Measurements from ENCODE around the gene PARP9. TPM values are rescaled to one million over a fixed set of nuclear protein-coding genes. Genes with fewer than 3 reads are reported as not detected.

PARP9 gene
- total and polyA plus RNA-seq, 2 of the 13 experiments (the other 11 are each of a cell fraction or from before 2014, with no cell fraction given) = 6.5 to 10.6 TPM

DNA sequence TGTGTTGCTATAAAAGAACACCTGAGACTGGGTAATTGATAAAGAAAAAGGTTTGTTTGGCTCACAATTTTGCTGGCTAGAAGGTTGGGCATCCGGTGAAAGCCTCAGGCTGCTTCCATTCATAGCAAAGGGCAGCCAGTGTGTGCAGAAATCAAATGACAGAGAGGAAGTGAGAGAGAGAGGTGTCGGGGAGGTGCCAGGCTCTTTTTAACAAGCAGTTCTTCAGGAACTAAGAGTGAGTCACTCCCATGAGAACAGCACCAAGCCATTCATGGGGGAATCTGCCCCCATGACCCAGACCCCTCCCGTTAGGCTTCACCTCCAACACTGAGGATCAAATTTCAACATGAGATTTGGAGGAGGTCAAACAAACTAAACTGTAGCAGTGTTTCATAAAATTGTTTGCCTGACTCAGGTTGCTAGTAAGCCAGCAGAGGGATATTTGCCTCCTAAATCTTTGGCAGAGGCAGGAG, 8.9 kb upstream of the PARP9 start (continued):
- TF ChIP-seq ZNF609 (CRISPR knock-in tag; IDR thresholded peaks at IDR 0.05; ENCODE audit: borderline replicate concordance) (peak; percentile 77; the same call in 1 of the 2 replicates), MAFG (CRISPR knock-in tag; IDR thresholded peaks at IDR 0.05) (no peak), GABPB1 (CRISPR knock-in tag; IDR thresholded peaks at IDR 0.05) (peak; percentile 14; the same call in 1 of the 2 replicates), ZNF589 (CRISPR knock-in tag; conservative IDR thresholded peaks at IDR 0.05) (no peak), ZFYVE20 (CRISPR knock-in tag; IDR thresholded peaks at IDR 0.05; ENCODE audit: borderline replicate concordance, low read depth) (no peak), ETV5 (CRISPR knock-in tag; IDR thresholded peaks at IDR 0.05; ENCODE audit: borderline replicate concordance) (peak; percentile 73; the same call in 1 of the 2 replicates), BCL6 (CRISPR knock-in tag; IDR thresholded peaks at IDR 0.05) (peak; percentile 83), NCOA2 (CRISPR knock-in tag; IDR thresholded peaks at IDR 0.05) (peak; percentile 49; the same call in 1 of the 2 replicates)
- TF ChIP-seq, protein P1, sequence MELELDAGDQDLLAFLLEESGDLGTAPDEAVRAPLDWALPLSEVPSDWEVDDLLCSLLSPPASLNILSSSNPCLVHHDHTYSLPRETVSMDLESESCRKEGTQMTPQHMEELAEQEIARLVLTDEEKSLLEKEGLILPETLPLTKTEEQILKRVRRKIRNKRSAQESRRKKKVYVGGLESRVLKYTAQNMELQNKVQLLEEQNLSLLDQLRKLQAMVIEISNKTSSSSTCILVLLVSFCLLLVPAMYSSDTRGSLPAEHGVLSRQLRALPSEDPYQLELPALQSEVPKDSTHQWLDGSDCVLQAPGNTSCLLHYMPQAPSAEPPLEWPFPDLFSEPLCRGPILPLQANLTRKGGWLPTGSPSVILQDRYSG (CRISPR knock-in tag; IDR thresholded peaks at IDR 0.05) = no peak
- TF ChIP-seq, protein P2, sequence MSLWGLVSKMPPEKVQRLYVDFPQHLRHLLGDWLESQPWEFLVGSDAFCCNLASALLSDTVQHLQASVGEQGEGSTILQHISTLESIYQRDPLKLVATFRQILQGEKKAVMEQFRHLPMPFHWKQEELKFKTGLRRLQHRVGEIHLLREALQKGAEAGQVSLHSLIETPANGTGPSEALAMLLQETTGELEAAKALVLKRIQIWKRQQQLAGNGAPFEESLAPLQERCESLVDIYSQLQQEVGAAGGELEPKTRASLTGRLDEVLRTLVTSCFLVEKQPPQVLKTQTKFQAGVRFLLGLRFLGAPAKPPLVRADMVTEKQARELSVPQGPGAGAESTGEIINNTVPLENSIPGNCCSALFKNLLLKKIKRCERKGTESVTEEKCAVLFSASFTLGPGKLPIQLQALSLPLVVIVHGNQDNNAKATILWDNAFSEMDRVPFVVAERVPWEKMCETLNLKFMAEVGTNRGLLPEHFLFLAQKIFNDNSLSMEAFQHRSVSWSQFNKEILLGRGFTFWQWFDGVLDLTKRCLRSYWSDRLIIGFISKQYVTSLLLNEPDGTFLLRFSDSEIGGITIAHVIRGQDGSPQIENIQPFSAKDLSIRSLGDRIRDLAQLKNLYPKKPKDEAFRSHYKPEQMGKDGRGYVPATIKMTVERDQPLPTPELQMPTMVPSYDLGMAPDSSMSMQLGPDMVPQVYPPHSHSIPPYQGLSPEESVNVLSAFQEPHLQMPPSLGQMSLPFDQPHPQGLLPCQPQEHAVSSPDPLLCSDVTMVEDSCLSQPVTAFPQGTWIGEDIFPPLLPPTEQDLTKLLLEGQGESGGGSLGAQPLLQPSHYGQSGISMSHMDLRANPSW (CRISPR knock-in tag; IDR thresholded peaks at IDR 0.05; ENCODE audit: borderline replicate concordance) = no peak
- TF ChIP-seq, protein P3, sequence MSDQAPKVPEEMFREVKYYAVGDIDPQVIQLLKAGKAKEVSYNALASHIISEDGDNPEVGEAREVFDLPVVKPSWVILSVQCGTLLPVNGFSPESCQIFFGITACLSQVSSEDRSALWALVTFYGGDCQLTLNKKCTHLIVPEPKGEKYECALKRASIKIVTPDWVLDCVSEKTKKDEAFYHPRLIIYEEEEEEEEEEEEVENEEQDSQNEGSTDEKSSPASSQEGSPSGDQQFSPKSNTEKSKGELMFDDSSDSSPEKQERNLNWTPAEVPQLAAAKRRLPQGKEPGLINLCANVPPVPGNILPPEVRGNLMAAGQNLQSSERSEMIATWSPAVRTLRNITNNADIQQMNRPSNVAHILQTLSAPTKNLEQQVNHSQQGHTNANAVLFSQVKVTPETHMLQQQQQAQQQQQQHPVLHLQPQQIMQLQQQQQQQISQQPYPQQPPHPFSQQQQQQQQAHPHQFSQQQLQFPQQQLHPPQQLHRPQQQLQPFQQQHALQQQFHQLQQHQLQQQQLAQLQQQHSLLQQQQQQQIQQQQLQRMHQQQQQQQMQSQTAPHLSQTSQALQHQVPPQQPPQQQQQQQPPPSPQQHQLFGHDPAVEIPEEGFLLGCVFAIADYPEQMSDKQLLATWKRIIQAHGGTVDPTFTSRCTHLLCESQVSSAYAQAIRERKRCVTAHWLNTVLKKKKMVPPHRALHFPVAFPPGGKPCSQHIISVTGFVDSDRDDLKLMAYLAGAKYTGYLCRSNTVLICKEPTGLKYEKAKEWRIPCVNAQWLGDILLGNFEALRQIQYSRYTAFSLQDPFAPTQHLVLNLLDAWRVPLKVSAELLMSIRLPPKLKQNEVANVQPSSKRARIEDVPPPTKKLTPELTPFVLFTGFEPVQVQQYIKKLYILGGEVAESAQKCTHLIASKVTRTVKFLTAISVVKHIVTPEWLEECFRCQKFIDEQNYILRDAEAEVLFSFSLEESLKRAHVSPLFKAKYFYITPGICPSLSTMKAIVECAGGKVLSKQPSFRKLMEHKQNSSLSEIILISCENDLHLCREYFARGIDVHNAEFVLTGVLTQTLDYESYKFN (CRISPR knock-in tag; conservative IDR thresholded peaks at IDR 0.05) = peak; percentile 66
- TF ChIP-seq, protein P4, sequence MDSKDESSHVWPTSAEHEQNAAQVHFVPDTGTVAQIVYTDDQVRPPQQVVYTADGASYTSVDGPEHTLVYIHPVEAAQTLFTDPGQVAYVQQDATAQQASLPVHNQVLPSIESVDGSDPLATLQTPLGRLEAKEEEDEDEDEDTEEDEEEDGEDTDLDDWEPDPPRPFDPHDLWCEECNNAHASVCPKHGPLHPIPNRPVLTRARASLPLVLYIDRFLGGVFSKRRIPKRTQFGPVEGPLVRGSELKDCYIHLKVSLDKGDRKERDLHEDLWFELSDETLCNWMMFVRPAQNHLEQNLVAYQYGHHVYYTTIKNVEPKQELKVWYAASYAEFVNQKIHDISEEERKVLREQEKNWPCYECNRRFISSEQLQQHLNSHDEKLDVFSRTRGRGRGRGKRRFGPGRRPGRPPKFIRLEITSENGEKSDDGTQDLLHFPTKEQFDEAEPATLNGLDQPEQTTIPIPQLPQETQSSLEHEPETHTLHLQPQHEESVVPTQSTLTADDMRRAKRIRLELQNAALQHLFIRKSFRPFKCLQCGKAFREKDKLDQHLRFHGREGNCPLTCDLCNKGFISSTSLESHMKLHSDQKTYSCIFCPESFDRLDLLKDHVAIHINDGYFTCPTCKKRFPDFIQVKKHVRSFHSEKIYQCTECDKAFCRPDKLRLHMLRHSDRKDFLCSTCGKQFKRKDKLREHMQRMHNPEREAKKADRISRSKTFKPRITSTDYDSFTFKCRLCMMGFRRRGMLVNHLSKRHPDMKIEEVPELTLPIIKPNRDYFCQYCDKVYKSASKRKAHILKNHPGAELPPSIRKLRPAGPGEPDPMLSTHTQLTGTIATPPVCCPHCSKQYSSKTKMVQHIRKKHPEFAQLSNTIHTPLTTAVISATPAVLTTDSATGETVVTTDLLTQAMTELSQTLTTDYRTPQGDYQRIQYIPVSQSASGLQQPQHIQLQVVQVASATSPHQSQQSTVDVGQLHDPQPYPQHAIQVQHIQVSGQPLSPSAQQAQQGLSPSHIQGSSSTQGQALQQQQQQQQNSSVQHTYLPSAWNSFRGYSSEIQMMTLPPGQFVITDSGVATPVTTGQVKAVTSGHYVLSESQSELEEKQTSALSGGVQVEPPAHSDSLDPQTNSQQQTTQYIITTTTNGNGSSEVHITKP (CRISPR knock-in tag; IDR thresholded peaks at IDR 0.05; ENCODE audit: low read depth) = no peak
